ENCODE measurements around the gene KIF7. TPM values are rescaled to one million over a fixed set of nuclear protein-coding genes. Genes with fewer than 3 reads are reported as not detected.

Gene KIF7
- total RNA-seq, 1 experiment from 2014 or later, result 2.7 TPM

DNA sequence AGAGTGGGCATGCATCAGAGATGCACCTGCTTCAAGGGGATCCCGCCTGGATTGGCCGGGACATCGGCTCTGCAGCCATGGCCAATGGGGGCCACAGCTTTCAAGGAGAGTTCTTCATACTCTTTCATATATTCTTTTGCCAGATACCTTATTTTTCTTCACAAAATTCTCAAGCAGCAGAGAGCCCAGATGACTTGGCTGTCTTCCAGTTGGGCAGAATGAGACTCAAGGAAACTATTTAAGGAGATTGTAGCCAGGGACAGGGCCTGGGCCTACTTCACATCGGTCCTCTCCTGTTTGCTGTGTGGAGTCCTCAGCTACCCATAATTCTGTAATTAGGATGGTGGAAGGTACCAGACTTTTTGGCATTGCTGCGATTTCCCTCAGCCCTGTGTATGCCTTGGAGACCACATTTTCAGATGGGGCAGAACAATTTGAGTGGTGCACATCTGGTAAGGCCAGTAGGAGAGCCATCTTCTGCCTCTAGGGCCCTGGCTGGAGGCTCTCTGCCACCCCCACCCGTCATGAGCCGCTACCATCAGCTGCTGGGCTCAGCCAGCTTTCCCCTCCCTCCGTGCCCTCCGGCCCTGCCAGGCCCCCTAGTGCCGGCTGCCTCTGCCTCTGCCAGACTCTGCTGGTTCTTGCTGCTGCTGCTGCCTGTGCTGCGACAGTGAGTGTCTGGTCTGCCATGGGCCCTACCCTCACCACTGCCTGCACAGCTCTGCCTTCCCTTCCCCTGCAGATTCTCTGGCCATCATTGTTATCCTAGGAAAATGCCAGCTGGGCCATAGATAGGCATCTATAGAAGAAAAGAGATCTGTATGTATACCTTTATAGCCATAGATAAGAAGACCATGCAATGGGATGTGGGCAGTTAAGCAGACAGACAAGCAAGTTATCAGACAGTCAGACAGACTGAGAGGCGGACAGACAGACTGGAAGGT lies 17.2 kb upstream of the KIF7 start:
- intact Hi-C loops (cut with micrococcal nuclease), result no loop called here
- BruUV-seq (replicated peaks), result no TSS peak
- CTCF ChIA-PET, result interaction anchor here (0.6 to 1.2 kb wide), 4 partner anchors 10 to 328 kb away, joined by 3 to 4 read pairs (median 3); no protein-coding TSS in a partner anchor

DNA sequence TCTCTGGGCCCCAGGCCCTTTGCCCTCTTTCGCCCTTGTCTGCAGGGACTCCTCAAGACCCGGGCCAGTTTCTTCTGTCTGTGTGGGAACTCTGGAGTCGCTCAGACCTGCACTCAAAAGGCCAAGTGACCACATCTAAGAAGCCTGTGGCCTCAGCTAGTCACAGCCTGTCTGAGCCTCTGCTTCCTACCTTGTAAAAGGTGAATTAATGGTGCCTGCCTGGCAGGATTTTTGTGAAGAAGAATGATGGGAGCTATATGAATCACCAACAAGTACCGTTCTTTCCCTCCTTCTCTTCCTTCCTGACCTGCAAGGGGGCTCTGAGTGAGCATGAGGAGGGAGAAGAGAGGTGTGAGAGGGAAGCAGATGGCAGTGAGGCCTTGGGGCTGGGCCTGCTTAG lies 16.4 kb upstream of the KIF7 start:
- no TSS peak for BruUV-seq (replicated peaks)
- intact Hi-C loops (cut with micrococcal nuclease), result no loop called here
- no peaks in the 10 kb centered on the region for H3K4me1 Mint-ChIP-seq (ENCODE audit: insufficient read depth, unreplicated experiment)
- ChIA-PET POLR2A (no interaction called here), CTCF (interaction anchor here (0.6 kb wide), 1 partner anchor 56 kb away, joined by 3 read pairs; no protein-coding TSS in a partner anchor)
- H3K4me3 Mint-ChIP-seq (ENCODE audit: unreplicated experiment), result no peak overlapping the region
- no peaks in the 10 kb centered on the region for H3K9me3 Mint-ChIP-seq (ENCODE audit: unreplicated experiment)
- no peaks in the 10 kb centered on the region for H3K36me3 Mint-ChIP-seq (ENCODE audit: insufficient read depth, unreplicated experiment)
- no peak for DNase-seq (ENCODE audit: unreplicated experiment)
- H3K27me3 Mint-ChIP-seq (ENCODE audit: insufficient read depth, unreplicated experiment), result no peaks in the 10 kb centered on the region
- TF ChIP-seq, protein P1, sequence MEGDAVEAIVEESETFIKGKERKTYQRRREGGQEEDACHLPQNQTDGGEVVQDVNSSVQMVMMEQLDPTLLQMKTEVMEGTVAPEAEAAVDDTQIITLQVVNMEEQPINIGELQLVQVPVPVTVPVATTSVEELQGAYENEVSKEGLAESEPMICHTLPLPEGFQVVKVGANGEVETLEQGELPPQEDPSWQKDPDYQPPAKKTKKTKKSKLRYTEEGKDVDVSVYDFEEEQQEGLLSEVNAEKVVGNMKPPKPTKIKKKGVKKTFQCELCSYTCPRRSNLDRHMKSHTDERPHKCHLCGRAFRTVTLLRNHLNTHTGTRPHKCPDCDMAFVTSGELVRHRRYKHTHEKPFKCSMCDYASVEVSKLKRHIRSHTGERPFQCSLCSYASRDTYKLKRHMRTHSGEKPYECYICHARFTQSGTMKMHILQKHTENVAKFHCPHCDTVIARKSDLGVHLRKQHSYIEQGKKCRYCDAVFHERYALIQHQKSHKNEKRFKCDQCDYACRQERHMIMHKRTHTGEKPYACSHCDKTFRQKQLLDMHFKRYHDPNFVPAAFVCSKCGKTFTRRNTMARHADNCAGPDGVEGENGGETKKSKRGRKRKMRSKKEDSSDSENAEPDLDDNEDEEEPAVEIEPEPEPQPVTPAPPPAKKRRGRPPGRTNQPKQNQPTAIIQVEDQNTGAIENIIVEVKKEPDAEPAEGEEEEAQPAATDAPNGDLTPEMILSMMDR (IDR thresholded peaks at IDR 0.05; ENCODE audit: unreplicated experiment), result no peak
- no peak overlapping the region for H3K27ac Mint-ChIP-seq (ENCODE audit: low read depth, unreplicated experiment)

More for the DNA sequence above, 17.2 kb upstream of the KIF7 start:
- no peak overlapping the region for H3K27ac Mint-ChIP-seq (ENCODE audit: low read depth, unreplicated experiment)
- H3K27me3 Mint-ChIP-seq (ENCODE audit: insufficient read depth, unreplicated experiment), result no peaks in the 10 kb centered on the region
- POLR2A ChIA-PET, result no interaction called here
- DNase-seq (ENCODE audit: unreplicated experiment), result no peak
- H3K4me1 Mint-ChIP-seq (ENCODE audit: insufficient read depth, unreplicated experiment), result no peaks in the 10 kb centered on the region
- H3K36me3 Mint-ChIP-seq (ENCODE audit: insufficient read depth, unreplicated experiment), result no peaks in the 10 kb centered on the region
- TF ChIP-seq, protein P1 (IDR thresholded peaks at IDR 0.05; ENCODE audit: unreplicated experiment), result no peak
- H3K9me3 Mint-ChIP-seq (ENCODE audit: unreplicated experiment), result no peaks in the 10 kb centered on the region
- H3K4me3 Mint-ChIP-seq (ENCODE audit: unreplicated experiment), result no peak overlapping the region

GRCh38 chr15:89670971-89671560 lies 15.8 kb upstream of the KIF7 start:
- no peak overlapping the region for H3K27ac Mint-ChIP-seq (ENCODE audit: low read depth, unreplicated experiment)
- H3K27me3 Mint-ChIP-seq (ENCODE audit: insufficient read depth, unreplicated experiment), result no peaks in the 10 kb centered on the region
- POLR2A ChIA-PET, result no interaction called here
- intact Hi-C loops (cut with micrococcal nuclease), result no loop called here
- BruUV-seq (replicated peaks), result no TSS peak
- H3K4me1 Mint-ChIP-seq (ENCODE audit: insufficient read depth, unreplicated experiment), result no peaks in the 10 kb centered on the region
- no peak overlapping the region for H3K4me3 Mint-ChIP-seq (ENCODE audit: unreplicated experiment)
- H3K9me3 Mint-ChIP-seq (ENCODE audit: unreplicated experiment), result no peaks in the 10 kb centered on the region
- no peak for DNase-seq (ENCODE audit: unreplicated experiment)
- TF ChIP-seq, protein P1 (IDR thresholded peaks at IDR 0.05; ENCODE audit: unreplicated experiment), result no peak
- CTCF ChIA-PET, result interaction anchor here (1.5 kb wide), 1 partner anchor 91 kb away, joined by 3 read pairs; no protein-coding TSS in a partner anchor
- H3K36me3 Mint-ChIP-seq (ENCODE audit: insufficient read depth, unreplicated experiment), result no peaks in the 10 kb centered on the region

DNA sequence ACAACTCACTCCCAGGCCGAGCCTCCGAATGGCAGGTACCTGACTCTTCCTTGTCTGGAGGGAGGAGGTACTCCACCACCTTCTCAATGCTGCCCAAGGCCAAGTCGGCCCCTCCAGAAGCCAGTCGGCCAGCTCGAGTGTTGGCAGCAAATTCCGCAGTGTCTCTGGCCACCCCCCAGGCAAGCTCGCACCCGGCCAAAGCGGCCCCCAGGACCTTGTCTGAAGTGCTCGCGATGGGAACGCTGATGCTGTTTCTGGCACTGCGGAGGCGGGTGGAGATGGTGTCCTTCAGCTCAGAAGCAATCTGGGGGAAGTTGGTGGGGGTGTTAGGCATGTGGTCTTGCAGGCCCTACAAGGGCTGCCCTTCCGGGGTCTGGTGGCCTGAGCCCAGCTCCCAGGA lies 14.7 kb upstream of the KIF7 start:
- Mint-ChIP-seq H3K27me3 (ENCODE audit: insufficient read depth, unreplicated experiment) (no peaks in the 10 kb centered on the region), H3K36me3 (ENCODE audit: insufficient read depth, unreplicated experiment) (no peaks in the 10 kb centered on the region), H3K27ac (ENCODE audit: low read depth, unreplicated experiment) (no peak overlapping the region), H3K4me3 (ENCODE audit: unreplicated experiment) (no peak overlapping the region), H3K9me3 (ENCODE audit: unreplicated experiment) (no peaks in the 10 kb centered on the region), H3K4me1 (ENCODE audit: insufficient read depth, unreplicated experiment) (no peaks in the 10 kb centered on the region)
- BruUV-seq (replicated peaks), result no TSS peak
- TF ChIP-seq, protein P1 (IDR thresholded peaks at IDR 0.05; ENCODE audit: unreplicated experiment), result no peak
- POLR2A ChIA-PET, result no interaction called here
- no peak for DNase-seq (ENCODE audit: unreplicated experiment)
- intact Hi-C loops (cut with micrococcal nuclease), result no loop called here
- CTCF ChIA-PET, result interaction anchor here (1.5 kb wide), 1 partner anchor 92 kb away, joined by 3 read pairs; no protein-coding TSS in a partner anchor

All from MCF 10A (cell line).